Hepatocyte (in vitro differentiated cells): ENCODE results near the gene ZNF462. TPM values are rescaled to one million over a fixed set of nuclear protein-coding genes. Genes with fewer than 3 reads are reported as not detected.

ENCODE experiments used
- DNase-seq: peaks from one replicate; pipeline ENCODE4 v3.0.0-alpha.2; 2016; ENCODE audit warnings: low spot score
- H2AFZ ChIP-seq: fragments of 200-600 bp; sonication (generic); 2 replicates; pipeline ENCODE4 v1.6.0; 2016; ENCODE audit warnings: antibody characterized with exemption, mild to moderate bottlenecking
- H3K27ac ChIP-seq: fragments of 200-600 bp; sonication (generic); 2 replicates; pipeline ENCODE4 v1.5.1; 2016; ENCODE audit warnings: mild to moderate bottlenecking
- H3K27me3 ChIP-seq: fragments of 200-600 bp; sonication (generic); 2 replicates; pipeline ENCODE4 v1.6.1; 2016
- H3K36me3 ChIP-seq: fragments of 200-600 bp; sonication (generic); replicated peaks from 2 replicates; pipeline ENCODE4 v1.5.1; 2016; ENCODE audit warnings: low read depth; ENCODE audit not compliant: insufficient read depth
- H3K4me1 ChIP-seq: fragments of 200-600 bp; sonication (generic); 2 replicates; pipeline ENCODE4 v1.5.1; 2016; ENCODE audit warnings: mild to moderate bottlenecking, moderate library complexity; ENCODE audit not compliant: insufficient read depth
- H3K4me2 ChIP-seq: fragments of 200-600 bp; sonication (generic); 2 replicates; pipeline ENCODE4 v1.6.0; 2016
- H3K4me3 ChIP-seq: fragments of 200-600 bp; sonication (generic); 2 replicates; pipeline ENCODE4 v1.5.1; 2016; ENCODE audit warnings: mild to moderate bottlenecking
- H3K79me2 ChIP-seq: fragments of 200-600 bp; sonication (generic); 2 replicates; pipeline ENCODE4 v1.6.0; 2017; ENCODE audit warnings: mild to moderate bottlenecking
- H3K9me2 ChIP-seq: fragments of 200-600 bp; sonication (generic); replicated peaks from 2 replicates; pipeline ENCODE4 v1.6.0; 2017; ENCODE audit warnings: mild to moderate bottlenecking; ENCODE audit not compliant: insufficient read depth
- H3K9me3 ChIP-seq: fragments of 200-600 bp; sonication (generic); 2 replicates; pipeline ENCODE4 v1.5.1; 2016; ENCODE audit warnings: low read depth, mild to moderate bottlenecking
- H4K20me1 ChIP-seq: fragments of 200-600 bp; sonication (generic); 2 replicates; pipeline ENCODE4 v1.6.0; 2016; ENCODE audit warnings: mild to moderate bottlenecking; ENCODE audit not compliant: insufficient read depth, poor library complexity, severe bottlenecking
- EZH2 ChIP-seq: fragments of 200-600 bp; sonication (generic); IDR thresholded peaks from 2 replicates; pipeline ENCODE4 v1.6.1; 2016; ENCODE audit warnings: antibody characterized with exemption, mild to moderate bottlenecking, borderline replicate concordance
- EZH2phosphoT487 ChIP-seq: fragments of 200-600 bp; sonication (generic); IDR thresholded peaks from one replicate; pipeline ENCODE4 v1.6.1; 2018; ENCODE audit warnings: antibody characterized with exemption, mild to moderate bottlenecking, low read depth, moderate library complexity; ENCODE audit not compliant: unreplicated experiment, severe bottlenecking
- WGBS: methylation state at CpG from one replicate; pipeline ENCODE4 v1.1.6; 2016; ENCODE audit warnings: low lambda C conversion rate; ENCODE audit errors: missing lambda C conversion rate; 5-methylcytosine and 5-hydroxymethylcytosine counted together
- polyA plus RNA-seq: library from polyadenylated mRNA; unstranded; fragments of >200 nt; fragmentation: Nextera tagmentation; extraction: Ambion mirVana; gene quantifications from 2 replicates; pipeline ENCODE4 v1.2.1, GENCODE V29; 2016
- total RNA-seq: library from RNA; depleted of rRNA; stranded (reverse); fragments of >200 nt; gene quantifications from 2 replicates; pipeline ENCODE4 v1.2.3, GENCODE V29; 2014
- TF ChIP-seq, protein P1 (sequence below): fragments of 200-600 bp; sonication (generic); IDR thresholded peaks from 2 replicates; pipeline ENCODE4 v1.5.1; 2016; ENCODE audit warnings: antibody characterized with exemption, mild to moderate bottlenecking; ENCODE audit not compliant: poor library complexity

Gene ZNF462
- total and polyA plus RNA-seq, 2 experiments from 2014 or later = 7.8 to 27.5 TPM

DNA sequence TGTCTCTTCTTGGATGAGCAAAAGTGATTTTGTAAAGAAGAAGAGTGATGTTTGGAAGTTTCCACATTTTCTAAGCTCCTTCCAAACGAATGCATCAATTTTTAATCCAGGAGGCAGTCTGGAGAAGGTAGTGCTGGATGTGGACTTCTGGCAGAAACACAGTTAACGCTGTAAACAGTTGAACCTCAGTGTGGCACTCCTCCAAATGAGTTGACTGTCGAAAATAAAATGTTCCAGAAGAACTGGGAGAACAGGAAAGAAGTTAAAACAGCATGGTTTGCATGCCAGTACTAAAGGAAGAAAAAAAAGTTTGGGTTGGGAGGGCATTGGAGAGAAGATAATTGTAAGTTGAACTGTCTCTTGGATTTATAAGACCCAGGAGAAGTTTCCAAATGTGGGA, 6.5 kb downstream of the ZNF462 start:
- TF ChIP-seq EZH2 (no peak), EZH2phosphoT487 (no peak)
- peaks cover 100% of the 10 kb centered on the region for H3K79me2 ChIP-seq
- peaks cover 26% of the 10 kb centered on the region for H3K4me1 ChIP-seq
- H3K9me2 ChIP-seq = no peaks in the 10 kb centered on the region
- H3K4me2 ChIP-seq = peak overlapping the region; percentile 6
- no peaks in the 10 kb centered on the region for H3K27me3 ChIP-seq
- H2AFZ ChIP-seq = no peak overlapping the region
- H3K36me3 ChIP-seq = no peaks in the 10 kb centered on the region
- H3K27ac ChIP-seq = peak overlapping the region; percentile 10
- WGBS = 52% methylated on average over 3 of the region's 3 CpGs
- no peaks in the 10 kb centered on the region for H3K9me3 ChIP-seq
- peaks cover 8% of the 10 kb centered on the region for H4K20me1 ChIP-seq
- no peak for DNase-seq
- H3K4me3 ChIP-seq = no peak overlapping the region

DNA sequence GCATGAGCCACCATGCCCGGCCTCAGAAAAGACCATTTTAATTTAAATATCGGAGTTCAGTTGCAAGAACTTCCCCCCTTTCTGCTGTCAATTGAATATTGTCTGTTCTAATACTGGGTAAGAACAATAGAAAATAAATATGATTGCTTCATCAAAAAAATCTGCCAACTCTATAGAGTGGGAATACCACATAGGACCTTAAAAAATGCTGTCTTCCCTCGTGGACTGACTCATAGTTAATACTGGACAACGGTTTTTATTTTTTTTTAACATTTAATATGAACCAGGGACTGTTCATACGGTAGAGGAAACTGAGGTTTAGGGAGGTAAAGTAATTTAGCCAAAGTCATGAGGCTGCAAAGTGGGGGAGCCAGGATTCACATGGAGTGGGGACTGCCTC, 9.7 kb downstream of the ZNF462 start:
- no peaks in the 10 kb centered on the region for H3K9me3 ChIP-seq
- no peaks in the 10 kb centered on the region for H3K9me2 ChIP-seq
- 96% methylated on average over 5 of the region's 5 CpGs for WGBS
- no peak overlapping the region for H3K27ac ChIP-seq
- no peak overlapping the region for H3K4me2 ChIP-seq
- H3K4me3 ChIP-seq = no peak overlapping the region
- H2AFZ ChIP-seq = no peak overlapping the region
- no peak for DNase-seq
- H3K36me3 ChIP-seq = no peaks in the 10 kb centered on the region
- H3K27me3 ChIP-seq = no peaks in the 10 kb centered on the region
- TF ChIP-seq, protein P1, sequence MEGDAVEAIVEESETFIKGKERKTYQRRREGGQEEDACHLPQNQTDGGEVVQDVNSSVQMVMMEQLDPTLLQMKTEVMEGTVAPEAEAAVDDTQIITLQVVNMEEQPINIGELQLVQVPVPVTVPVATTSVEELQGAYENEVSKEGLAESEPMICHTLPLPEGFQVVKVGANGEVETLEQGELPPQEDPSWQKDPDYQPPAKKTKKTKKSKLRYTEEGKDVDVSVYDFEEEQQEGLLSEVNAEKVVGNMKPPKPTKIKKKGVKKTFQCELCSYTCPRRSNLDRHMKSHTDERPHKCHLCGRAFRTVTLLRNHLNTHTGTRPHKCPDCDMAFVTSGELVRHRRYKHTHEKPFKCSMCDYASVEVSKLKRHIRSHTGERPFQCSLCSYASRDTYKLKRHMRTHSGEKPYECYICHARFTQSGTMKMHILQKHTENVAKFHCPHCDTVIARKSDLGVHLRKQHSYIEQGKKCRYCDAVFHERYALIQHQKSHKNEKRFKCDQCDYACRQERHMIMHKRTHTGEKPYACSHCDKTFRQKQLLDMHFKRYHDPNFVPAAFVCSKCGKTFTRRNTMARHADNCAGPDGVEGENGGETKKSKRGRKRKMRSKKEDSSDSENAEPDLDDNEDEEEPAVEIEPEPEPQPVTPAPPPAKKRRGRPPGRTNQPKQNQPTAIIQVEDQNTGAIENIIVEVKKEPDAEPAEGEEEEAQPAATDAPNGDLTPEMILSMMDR = no peak
- TF ChIP-seq EZH2 = no peak
- no peak for TF ChIP-seq EZH2phosphoT487
- H4K20me1 ChIP-seq = peaks cover 32% of the 10 kb centered on the region
- peaks cover 100% of the 10 kb centered on the region for H3K79me2 ChIP-seq
- peaks cover 15% of the 10 kb centered on the region for H3K4me1 ChIP-seq

DNA sequence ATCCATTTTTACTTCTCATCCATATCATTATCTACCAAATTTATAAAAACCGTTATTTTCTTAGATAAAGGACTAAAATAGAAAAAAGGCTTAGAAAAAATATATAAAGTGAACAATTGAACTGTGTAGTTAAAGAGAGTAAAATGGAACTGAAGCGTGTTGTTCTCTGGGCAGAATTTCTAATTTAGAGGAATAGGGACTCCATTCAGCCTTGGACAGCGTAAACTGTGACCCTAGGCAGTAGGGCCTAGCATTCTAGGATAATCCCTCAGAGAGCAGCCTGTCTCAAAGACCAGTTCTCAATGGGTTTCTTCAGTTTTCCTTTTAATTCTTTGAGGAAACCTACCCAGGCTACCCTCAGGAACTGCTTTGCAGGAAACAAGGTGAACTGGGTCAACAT, 11.1 kb downstream of the ZNF462 start:
- 96% methylated on average over 3 of the region's 3 CpGs for whole genome bisulfite sequencing
- Histone ChIP-seq H3K4me2 (no peak overlapping the region), H3K27ac (no peak overlapping the region), H3K79me2 (peaks cover 98% of the 10 kb centered on the region), H2AFZ (no peak overlapping the region), H3K4me1 (peaks cover 16% of the 10 kb centered on the region), H3K9me3 (no peaks in the 10 kb centered on the region), H3K4me3 (no peak overlapping the region), H3K27me3 (no peaks in the 10 kb centered on the region), H3K9me2 (no peaks in the 10 kb centered on the region), H3K36me3 (no peaks in the 10 kb centered on the region), H4K20me1 (peaks cover 32% of the 10 kb centered on the region)
- TF ChIP-seq EZH2 (no peak), EZH2phosphoT487 (no peak)
- TF ChIP-seq, protein P1 = no peak
- DNase-seq = no peak

DNA sequence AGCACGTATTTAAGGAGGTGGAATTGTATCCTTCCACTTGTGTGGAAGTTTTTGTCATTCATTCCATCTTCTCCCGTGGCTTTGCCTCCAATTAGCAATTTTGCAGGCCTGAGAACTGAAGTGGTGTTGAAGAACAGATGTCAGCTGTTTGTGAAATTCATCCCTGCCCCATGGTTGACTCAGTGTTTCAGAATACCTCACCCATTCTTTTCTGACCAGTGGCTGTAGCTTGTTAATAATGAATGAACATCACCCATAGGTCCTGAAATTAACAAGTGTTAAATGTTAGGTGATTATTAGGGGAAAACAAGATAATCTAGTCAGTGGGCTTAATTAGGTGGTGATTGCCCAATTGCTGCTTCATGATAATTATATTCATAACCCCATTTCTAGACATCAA, 11.7 kb downstream of the ZNF462 start:
- peaks cover 34% of the 10 kb centered on the region for H4K20me1 ChIP-seq
- peaks cover 17% of the 10 kb centered on the region for H3K4me1 ChIP-seq
- 77% methylated on average over 2 of the region's 2 CpGs for WGBS

More for the DNA sequence above, 11.7 kb downstream of the ZNF462 start:
- H3K9me3 ChIP-seq = no peaks in the 10 kb centered on the region
- H2AFZ ChIP-seq = no peak overlapping the region
- no peak for TF ChIP-seq EZH2phosphoT487
- TF ChIP-seq, protein P1 = no peak
- no peak for TF ChIP-seq EZH2
- H3K36me3 ChIP-seq = no peaks in the 10 kb centered on the region
- H3K9me2 ChIP-seq = no peaks in the 10 kb centered on the region
- no peak overlapping the region for H3K27ac ChIP-seq
- peaks cover 96% of the 10 kb centered on the region for H3K79me2 ChIP-seq
- no peak overlapping the region for H3K4me3 ChIP-seq
- no peak for DNase-seq
- H3K27me3 ChIP-seq = no peaks in the 10 kb centered on the region
- H3K4me2 ChIP-seq = no peak overlapping the region
